ENCODE measurements around the gene RTP5.

- TF ChIP-seq CTCF (conservative IDR thresholded peaks at IDR 0.05; ENCODE audit: low read length): no peak
- no peak for TF ChIP-seq EZH2phosphoT487 (IDR thresholded peaks at IDR 0.05; ENCODE audit: borderline replicate concordance)
Measured at GRCh38 chr2:241842620-241843211, 26.8 kb upstream of the RTP5 start.

Measured in Loucy (cell line).